Measurements from ENCODE around the gene PNMA8B. TPM values are rescaled to one million over a fixed set of nuclear protein-coding genes. Genes with fewer than 3 reads are reported as not detected.

PNMA8B gene
- total RNA-seq, 2 experiments from 2014 or later: 0.14 to 0.19 TPM

- Mint-ChIP-seq H3K9me3 (no peaks in the 10 kb centered on the region), H3K27me3 (peaks cover 22% of the 10 kb centered on the region), H3K27ac (peak overlapping the region; percentile 35), H3K4me1 (ENCODE audit: low read depth) (peaks cover 39% of the 10 kb centered on the region), H3K36me3 (ENCODE audit: low read depth) (no peaks in the 10 kb centered on the region), H3K4me3 (peak overlapping the region; percentile 43)
- H3K36me3 ChIP-seq (ENCODE audit: insufficient read depth, low read length): no peaks in the 10 kb centered on the region
- TF ChIP-seq CTCF (IDR thresholded peaks at IDR 0.05): peak; percentile 80
- DNase-seq: peak in 9 of 14 experiments; percentile 15 to 65 (median 55)
- H3K9me3 ChIP-seq (ENCODE audit: control insufficient read depth in 1 of 2, insufficient read depth in 1 of 2, low read length in 2 of 2): no peaks in the 10 kb centered on the region
- POLR2A ChIA-PET: interaction anchor here (0.6 to 1.3 kb wide), 2 partner anchors 14 to 145 kb away, joined by 4 to 7 read pairs; partner anchors contain the start of gene DACT3
- CTCF ChIA-PET: interaction anchor here (0.8 to 1.7 kb wide), 4 partner anchors 8 to 24 kb away, joined by 3 to 15 read pairs (median 4); no protein-coding TSS in a partner anchor
- H3K4me1 ChIP-seq (ENCODE audit: insufficient read depth, low read length): peaks cover 43% of the 10 kb centered on the region
- H3K27me3 ChIP-seq (ENCODE audit: control insufficient read depth in 1 of 2, insufficient read depth in 2 of 2, low read length in 2 of 2): peaks cover 0 to 10% of the 10 kb centered on the region in 2 experiments
- H3K4me3 ChIP-seq (ENCODE audit: low read length): no peak overlapping the region
- intact Hi-C loops (cut with DNase I, micrococcal nuclease): loop anchor here (1.0 kb wide), 2 partner anchors 12 to 26 kb away; no protein-coding TSS in a partner anchor
- ATAC-seq (ENCODE audit: poor library complexity): peak; percentile 73
- no peak overlapping the region for H3K27ac ChIP-seq (ENCODE audit: low read depth in 1 of 2, low read length in 2 of 2)
Observed at GRCh38 chr19:46515879-46516350, 20.2 kb upstream of the PNMA8B start.

DNA sequence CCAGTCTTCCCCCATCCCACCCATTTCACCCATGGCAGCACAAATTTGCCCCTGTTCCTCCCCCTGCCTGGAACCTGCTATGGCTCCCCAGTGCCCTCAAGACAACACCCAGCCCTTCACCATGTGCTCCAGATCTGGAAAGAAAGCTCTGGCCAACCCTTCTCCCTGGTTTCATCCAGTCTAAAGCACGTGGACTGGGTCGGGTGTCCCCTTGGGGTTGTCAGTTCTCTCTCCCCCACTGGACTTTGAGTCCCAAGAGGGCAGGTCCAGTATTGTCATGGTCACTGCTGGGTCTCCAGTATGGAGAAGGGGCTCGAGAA lies 19.6 kb upstream of the PNMA8B start:
- no peaks in the 10 kb centered on the region for H3K9me3 ChIP-seq (ENCODE audit: control insufficient read depth in 1 of 2, insufficient read depth in 1 of 2, low read length in 2 of 2)
- ChIA-PET CTCF (interaction anchor here (1.2 to 1.7 kb wide), 3 partner anchors 9 to 23 kb away, joined by 3 to 15 read pairs (median 4); no protein-coding TSS in a partner anchor), POLR2A (interaction anchor here (1.3 kb wide), 1 partner anchor 15 kb away, joined by 7 read pairs; no protein-coding TSS in a partner anchor)
- Mint-ChIP-seq H3K9me3 (no peaks in the 10 kb centered on the region), H3K4me1 (ENCODE audit: low read depth) (peaks cover 32% of the 10 kb centered on the region), H3K4me3 (no peak overlapping the region), H3K36me3 (ENCODE audit: low read depth) (no peaks in the 10 kb centered on the region), H3K27ac (no peak overlapping the region), H3K27me3 (peaks cover 25% of the 10 kb centered on the region)
- H3K4me1 ChIP-seq (ENCODE audit: insufficient read depth, low read length): peaks cover 38% of the 10 kb centered on the region
- ATAC-seq (ENCODE audit: poor library complexity): no peak
- TF ChIP-seq CTCF (IDR thresholded peaks at IDR 0.05): no peak
- H3K27me3 ChIP-seq (ENCODE audit: control insufficient read depth in 1 of 2, insufficient read depth in 2 of 2, low read length in 2 of 2): peaks cover 0 to 10% of the 10 kb centered on the region in 2 experiments
- no peak overlapping the region for H3K27ac ChIP-seq (ENCODE audit: low read depth in 1 of 2, low read length in 2 of 2)
- no peak for DNase-seq
- H3K4me3 ChIP-seq (ENCODE audit: low read length): no peak overlapping the region
- intact Hi-C loops (cut with DNase I, micrococcal nuclease): no loop called here
- no peaks in the 10 kb centered on the region for H3K36me3 ChIP-seq (ENCODE audit: insufficient read depth, low read length)

- Histone ChIP-seq H3K27ac (ENCODE audit: low read depth in 1 of 2, low read length in 2 of 2) (no peak overlapping the region), H3K4me1 (ENCODE audit: insufficient read depth, low read length) (peaks cover 33% of the 10 kb centered on the region), H3K27me3 (ENCODE audit: control insufficient read depth in 1 of 2, insufficient read depth in 2 of 2, low read length in 2 of 2) (peaks cover 0 to 10% of the 10 kb centered on the region in 2 experiments), H3K36me3 (ENCODE audit: insufficient read depth, low read length) (no peaks in the 10 kb centered on the region), H3K4me3 (ENCODE audit: low read length) (no peak overlapping the region), H3K9me3 (ENCODE audit: control insufficient read depth in 1 of 2, insufficient read depth in 1 of 2, low read length in 2 of 2) (no peaks in the 10 kb centered on the region)
- peaks cover 25% of the 10 kb centered on the region for H3K27me3 Mint-ChIP-seq
- DNase-seq (no peak), ATAC-seq (ENCODE audit: poor library complexity) (no peak)
- no peaks in the 10 kb centered on the region for H3K9me3 Mint-ChIP-seq
- intact Hi-C loops (cut with DNase I, micrococcal nuclease): no loop called here
- ChIA-PET POLR2A (no interaction called here), CTCF (interaction anchor here (1.1 to 1.9 kb wide), 3 partner anchors 9 to 22 kb away, joined by 4 to 7 read pairs (median 4); no protein-coding TSS in a partner anchor)
- TF ChIP-seq CTCF (IDR thresholded peaks at IDR 0.05): no peak
- no peaks in the 10 kb centered on the region for H3K36me3 Mint-ChIP-seq (ENCODE audit: low read depth)
- H3K4me1 Mint-ChIP-seq (ENCODE audit: low read depth): peaks cover 27% of the 10 kb centered on the region
- no peak overlapping the region for H3K4me3 Mint-ChIP-seq
- H3K27ac Mint-ChIP-seq: no peak overlapping the region
Observed at GRCh38 chr19:46514589-46515289, 19.1 kb upstream of the PNMA8B start.

Measured in CD4-positive, alpha-beta T cell (primary cell).